ENCODE measurements around the gene TMEM179.

DNA sequence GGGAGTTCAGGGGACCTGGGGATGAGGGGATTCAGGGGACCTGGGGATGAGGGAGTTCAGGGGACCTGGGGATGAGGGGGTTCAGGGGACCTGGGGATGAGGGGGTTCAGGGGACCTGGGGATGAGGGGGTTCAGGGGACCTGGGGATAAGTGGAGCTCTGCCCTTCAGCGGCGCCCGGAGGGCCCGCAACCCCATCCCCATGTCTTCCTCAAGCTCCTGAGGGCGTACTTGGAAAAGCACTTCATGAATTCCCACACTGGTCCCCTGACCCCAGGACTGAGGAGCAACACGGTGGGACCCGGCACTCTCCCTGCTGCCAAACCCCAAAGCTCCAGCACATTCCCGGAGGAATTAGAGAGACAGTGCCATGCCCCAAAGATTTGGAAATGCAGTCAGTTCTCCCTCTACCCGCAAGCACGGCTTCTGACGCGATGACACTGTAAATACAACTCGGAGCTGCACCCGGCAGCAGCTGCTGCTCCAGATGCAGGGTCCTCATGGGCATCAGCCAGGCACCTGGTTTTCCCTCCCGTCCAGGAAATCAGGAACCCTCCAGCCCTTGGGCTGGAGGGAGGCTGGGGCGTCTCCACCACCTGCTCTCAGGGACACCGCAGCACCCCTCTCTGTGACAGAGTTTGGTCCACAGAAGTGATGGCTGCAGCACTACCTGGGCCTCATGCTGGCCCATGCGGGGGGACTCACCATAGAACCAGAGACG, 57.8 kb downstream of the TMEM179 start:
- TF ChIP-seq, protein P1, sequence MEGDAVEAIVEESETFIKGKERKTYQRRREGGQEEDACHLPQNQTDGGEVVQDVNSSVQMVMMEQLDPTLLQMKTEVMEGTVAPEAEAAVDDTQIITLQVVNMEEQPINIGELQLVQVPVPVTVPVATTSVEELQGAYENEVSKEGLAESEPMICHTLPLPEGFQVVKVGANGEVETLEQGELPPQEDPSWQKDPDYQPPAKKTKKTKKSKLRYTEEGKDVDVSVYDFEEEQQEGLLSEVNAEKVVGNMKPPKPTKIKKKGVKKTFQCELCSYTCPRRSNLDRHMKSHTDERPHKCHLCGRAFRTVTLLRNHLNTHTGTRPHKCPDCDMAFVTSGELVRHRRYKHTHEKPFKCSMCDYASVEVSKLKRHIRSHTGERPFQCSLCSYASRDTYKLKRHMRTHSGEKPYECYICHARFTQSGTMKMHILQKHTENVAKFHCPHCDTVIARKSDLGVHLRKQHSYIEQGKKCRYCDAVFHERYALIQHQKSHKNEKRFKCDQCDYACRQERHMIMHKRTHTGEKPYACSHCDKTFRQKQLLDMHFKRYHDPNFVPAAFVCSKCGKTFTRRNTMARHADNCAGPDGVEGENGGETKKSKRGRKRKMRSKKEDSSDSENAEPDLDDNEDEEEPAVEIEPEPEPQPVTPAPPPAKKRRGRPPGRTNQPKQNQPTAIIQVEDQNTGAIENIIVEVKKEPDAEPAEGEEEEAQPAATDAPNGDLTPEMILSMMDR (IDR thresholded peaks at IDR 0.05; ENCODE audit: control extremely low read depth in 1 of 3, insufficient read depth in 1 of 3, low read depth in 1 of 3, low read length in 3 of 3): no peak
- no peak for TF ChIP-seq HDAC6 (IDR thresholded peaks at IDR 0.05; ENCODE audit: low read depth, low read length)
- TF ChIP-seq POLR2A (IDR thresholded peaks at IDR 0.05; ENCODE audit: control extremely low read depth in 1 of 2, low read depth in 2 of 2, low read length in 2 of 2): no peak
- no peak for TF ChIP-seq RFX5 (IDR thresholded peaks at IDR 0.05; ENCODE audit: borderline replicate concordance, low read depth, low read length)
- TF ChIP-seq CREB1 (IDR thresholded peaks at IDR 0.05): no peak
- no peak for TF ChIP-seq TAF1 (IDR thresholded peaks at IDR 0.05; ENCODE audit: low read depth, low read length)
- TF ChIP-seq SP2 (IDR thresholded peaks at IDR 0.05; ENCODE audit: low read length): no peak
- TF ChIP-seq RXRA (IDR thresholded peaks at IDR 0.05; ENCODE audit: insufficient read depth, low read depth, low read length): no peak
- TF ChIP-seq JUND (IDR thresholded peaks at IDR 0.05; ENCODE audit: low read length): no peak
- no peak for TF ChIP-seq SIN3A (conservative IDR thresholded peaks at IDR 0.05 in 1 of 2, IDR thresholded peaks at IDR 0.05 in 1 of 2; ENCODE audit: low read depth in 1 of 2, low read length in 2 of 2)
- no peak for TF ChIP-seq SP1 (IDR thresholded peaks at IDR 0.05; ENCODE audit: low read depth, low read length)
- TF ChIP-seq CEBPB (IDR thresholded peaks at IDR 0.05; ENCODE audit: low read depth, low read length): no peak

All from H1 (cell line).